Measurements from ENCODE around the gene S1PR5.
A peak's percentile ranks its signal among the peaks of the same experiment; 100 is the strongest.

Gene S1PR5

GRCh38 chr19:10503002-10503789 is 14.1 kb downstream of the S1PR5 start, which contains the start of gene KEAP1:
Gene KEAP1, minus strand, starts transcription at chr19:10503356. Its CDS starts 3,323 bp downstream, at chr19:10500033.
- H3K4me3 ChIP-seq (ENCODE audit: control insufficient read depth, low read depth, low read length): peak within 1 kb of the TSS; percentile 84
- no peak for DNase-seq (ENCODE audit: low read depth)

GRCh38 chr19:10502524-10503001 is 14.7 kb downstream of the S1PR5 start:
- peak overlapping the region; percentile 84 for H3K4me3 ChIP-seq (ENCODE audit: control insufficient read depth, low read depth, low read length)
- peak; percentile 83 for DNase-seq (ENCODE audit: low read depth)
- no peak for TF ChIP-seq CTCF (conservative IDR thresholded peaks at IDR 0.05; ENCODE audit: control insufficient read depth, insufficient read depth, low read depth, low read length)

More at GRCh38 chr19:10503002-10503789, 14.1 kb downstream of the S1PR5 start, which contains the start of gene KEAP1:
- TF ChIP-seq CTCF (conservative IDR thresholded peaks at IDR 0.05; ENCODE audit: control insufficient read depth, insufficient read depth, low read depth, low read length): no peak

GRCh38 chr19:10501971-10502523 is 15.2 kb downstream of the S1PR5 start:
- DNase-seq (ENCODE audit: low read depth): no peak
- TF ChIP-seq CTCF (conservative IDR thresholded peaks at IDR 0.05; ENCODE audit: control insufficient read depth, insufficient read depth, low read depth, low read length): no peak
- H3K4me3 ChIP-seq (ENCODE audit: control insufficient read depth, low read depth, low read length): peak overlapping the region; percentile 84

GRCh38 chr19:10500247-10500592 is 17.0 kb downstream of the S1PR5 start:
- no peak for DNase-seq (ENCODE audit: low read depth)
- no peak for TF ChIP-seq CTCF (conservative IDR thresholded peaks at IDR 0.05; ENCODE audit: control insufficient read depth, insufficient read depth, low read depth, low read length)
- H3K4me3 ChIP-seq (ENCODE audit: control insufficient read depth, low read depth, low read length): no peak overlapping the region

GRCh38 chr19:10499550-10500246 is 17.5 kb downstream of the S1PR5 start:
- no peak for DNase-seq (ENCODE audit: low read depth)
- no peak for TF ChIP-seq CTCF (conservative IDR thresholded peaks at IDR 0.05; ENCODE audit: control insufficient read depth, insufficient read depth, low read depth, low read length)

GRCh38 chr19:10497371-10497770 is 19.9 kb downstream of the S1PR5 start:
- DNase-seq (ENCODE audit: low read depth): no peak
- H3K4me3 ChIP-seq (ENCODE audit: control insufficient read depth, low read depth, low read length): no peak overlapping the region
- TF ChIP-seq CTCF (conservative IDR thresholded peaks at IDR 0.05; ENCODE audit: control insufficient read depth, insufficient read depth, low read depth, low read length): no peak

More at GRCh38 chr19:10499550-10500246, 17.5 kb downstream of the S1PR5 start:
- H3K4me3 ChIP-seq (ENCODE audit: control insufficient read depth, low read depth, low read length): no peak overlapping the region

Measured in fibroblast of mammary gland (primary cell).